Right lobe of liver (tissue), 4 donors: ENCODE results near the gene MAGI1.

Experiments used
- POLR2A ChIP-seq: fragments of 450-650 bp; IDR thresholded peaks from one replicate; pipeline ENCODE4 v1.6.1; 2017; ENCODE audit warnings: antibody characterized with exemption, mild to moderate bottlenecking
- TF ChIP-seq, protein P1 (sequence below), 4 donors: fragments of 200-600 bp in 3 of 4; fragments of 450-650 bp in 1 of 4; IDR thresholded peaks; one replicate each; pipeline versions ENCODE4 v1.5.1 to v1.8.0; 2016 to 2022; ENCODE audit warnings: antibody characterized with exemption in 4 of 4, mild to moderate bottlenecking in 2 of 4
- donor health status: DM: no; HTN: no; CAD: no.
- donor health status: DM: no; HTN: no; CAD: no.
- donor health status: DM: no; HTN: yes; CAD: no.

DNA sequence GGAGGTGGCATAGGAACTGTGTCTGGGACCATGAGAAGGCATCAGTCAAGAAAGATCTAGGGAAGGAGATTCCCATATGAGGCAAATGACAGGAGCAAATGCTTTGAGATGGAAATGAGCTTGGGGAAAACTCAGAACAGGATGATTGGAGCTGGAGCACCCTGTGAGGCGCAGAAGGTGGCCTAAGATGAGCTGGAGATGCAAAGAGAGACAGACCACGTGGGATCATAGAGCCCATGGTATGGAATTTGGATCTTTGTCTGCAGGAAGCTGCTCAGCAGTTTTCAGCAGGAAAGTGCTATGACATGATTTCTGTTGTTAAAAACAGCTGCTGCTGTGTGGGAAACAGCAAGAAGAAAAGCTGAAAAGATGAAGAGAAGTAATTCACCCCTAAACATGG is 310.6 kb downstream of the MAGI1 start:
- TF ChIP-seq POLR2A, result no peak
- TF ChIP-seq, protein P1, sequence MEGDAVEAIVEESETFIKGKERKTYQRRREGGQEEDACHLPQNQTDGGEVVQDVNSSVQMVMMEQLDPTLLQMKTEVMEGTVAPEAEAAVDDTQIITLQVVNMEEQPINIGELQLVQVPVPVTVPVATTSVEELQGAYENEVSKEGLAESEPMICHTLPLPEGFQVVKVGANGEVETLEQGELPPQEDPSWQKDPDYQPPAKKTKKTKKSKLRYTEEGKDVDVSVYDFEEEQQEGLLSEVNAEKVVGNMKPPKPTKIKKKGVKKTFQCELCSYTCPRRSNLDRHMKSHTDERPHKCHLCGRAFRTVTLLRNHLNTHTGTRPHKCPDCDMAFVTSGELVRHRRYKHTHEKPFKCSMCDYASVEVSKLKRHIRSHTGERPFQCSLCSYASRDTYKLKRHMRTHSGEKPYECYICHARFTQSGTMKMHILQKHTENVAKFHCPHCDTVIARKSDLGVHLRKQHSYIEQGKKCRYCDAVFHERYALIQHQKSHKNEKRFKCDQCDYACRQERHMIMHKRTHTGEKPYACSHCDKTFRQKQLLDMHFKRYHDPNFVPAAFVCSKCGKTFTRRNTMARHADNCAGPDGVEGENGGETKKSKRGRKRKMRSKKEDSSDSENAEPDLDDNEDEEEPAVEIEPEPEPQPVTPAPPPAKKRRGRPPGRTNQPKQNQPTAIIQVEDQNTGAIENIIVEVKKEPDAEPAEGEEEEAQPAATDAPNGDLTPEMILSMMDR (IDR thresholded peaks at IDR 0.05), result no peak
